CD4-positive, alpha-beta T cell treated with Interleukin-17A for 1 hour (primary cell): ENCODE measurements around the gene EIF4A2.
"Not testable (repeated sequence)": the region's sequence is repeated elsewhere in the genome, so short reads cannot be mapped to it uniquely, and the experiment has no call there.

ENCODE experiments used
- DNase-seq: peaks from one replicate; pipeline ENCODE4 v3.0.0-alpha.2; 2020

Gene EIF4A2

GRCh38 chr3:186821429-186822387 lies 38.3 kb downstream of the EIF4A2 start:
- peak; percentile 67 for DNase-seq

DNA sequence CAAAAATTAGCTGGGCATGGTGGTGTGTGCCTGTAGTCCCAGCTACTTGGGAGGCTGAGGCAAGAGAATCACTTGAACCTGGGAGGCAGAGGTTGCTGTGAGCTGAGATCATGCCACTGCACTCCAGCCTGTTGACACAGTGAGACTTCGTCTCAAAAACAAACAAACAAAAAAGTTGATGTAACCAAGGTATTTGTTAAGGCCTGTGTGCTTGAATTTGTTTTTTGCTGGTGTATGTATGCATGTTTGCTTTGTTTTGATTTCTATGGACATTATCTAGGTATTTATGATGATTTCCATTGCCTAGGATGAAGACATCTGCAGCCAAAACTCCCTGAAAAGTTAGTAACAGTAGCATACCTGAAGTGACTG lies 39.0 kb downstream of the EIF4A2 start:
- not testable (repeated sequence) for DNase-seq

DNA sequence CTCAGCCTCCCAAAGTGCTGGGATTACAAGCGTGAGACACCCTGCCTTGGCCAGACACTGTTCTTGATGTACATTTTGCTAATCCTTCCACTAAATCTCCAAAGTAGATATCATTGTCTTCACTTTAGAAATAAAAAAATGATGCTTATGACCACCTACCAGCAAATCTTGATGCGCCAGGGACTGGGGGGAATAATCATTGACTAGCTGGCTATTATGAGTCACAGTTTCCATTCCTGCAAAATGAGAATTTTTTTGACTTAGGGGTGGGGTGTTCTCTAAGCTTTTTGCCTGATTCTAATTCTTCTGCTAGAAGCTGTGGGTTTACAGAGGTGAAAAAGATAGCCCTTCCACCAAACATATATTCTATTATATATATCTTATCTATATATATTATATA lies 40.0 kb downstream of the EIF4A2 start:
- no peak for DNase-seq

GRCh38 chr3:186824430-186825139 lies 41.2 kb downstream of the EIF4A2 start:
- no peak for DNase-seq

DNA sequence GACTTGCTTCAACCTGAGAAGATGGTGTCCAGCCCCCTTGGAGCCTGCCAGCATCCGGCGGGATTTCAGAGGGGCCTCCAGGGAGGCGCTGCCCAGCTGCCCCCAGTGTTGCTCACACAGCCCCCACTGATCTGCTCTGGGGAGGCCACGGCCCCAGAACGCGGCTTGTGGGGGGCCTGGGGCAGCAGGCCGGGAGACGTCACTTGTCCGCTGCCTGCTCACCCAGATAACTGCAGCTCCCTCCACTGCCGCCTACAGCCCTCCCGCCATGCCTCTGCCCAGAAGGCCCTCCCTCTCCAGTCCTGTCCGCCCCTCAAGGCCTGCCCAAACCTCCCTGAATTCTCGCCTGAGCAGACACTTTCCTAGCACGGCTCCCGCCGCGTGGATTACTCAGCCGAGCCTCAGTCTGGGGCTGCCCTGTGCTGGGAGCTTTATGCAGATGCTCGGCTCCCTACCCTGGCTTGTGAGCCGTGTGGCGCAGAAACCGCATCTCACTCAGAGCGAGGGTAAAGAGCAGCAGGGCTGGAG lies 42.0 kb downstream of the EIF4A2 start:
- peak; percentile 7 for DNase-seq

DNA sequence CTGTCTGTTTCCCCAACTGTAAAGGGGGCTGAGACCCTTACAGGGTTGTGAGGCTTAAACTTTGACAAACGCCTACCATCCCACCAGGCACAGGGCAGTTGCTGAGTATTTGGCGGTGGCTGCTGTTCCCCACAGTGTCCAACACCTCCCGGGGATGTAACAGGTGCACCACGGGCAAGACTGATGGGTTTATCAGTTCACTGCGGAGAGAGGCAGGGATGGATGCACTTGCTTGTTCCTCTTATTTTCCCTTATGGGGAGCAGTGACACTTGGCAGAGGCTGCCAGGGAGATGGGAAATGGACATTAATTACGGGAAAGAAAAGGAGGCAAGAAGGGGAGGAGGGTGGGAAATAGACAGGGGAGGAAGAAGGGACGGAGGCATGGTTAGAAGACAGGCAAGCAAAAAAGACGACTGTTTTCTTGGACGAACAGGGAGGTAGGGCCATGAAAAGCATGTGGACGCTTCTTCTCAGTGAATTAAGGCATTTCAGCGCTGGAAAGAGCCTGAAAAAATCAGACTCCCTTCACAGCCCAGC lies 42.6 kb downstream of the EIF4A2 start:
- DNase-seq: no peak

- DNase-seq: peak; percentile 23
Observed at GRCh38 chr3:186826410-186826975, 43.1 kb downstream of the EIF4A2 start.

DNA sequence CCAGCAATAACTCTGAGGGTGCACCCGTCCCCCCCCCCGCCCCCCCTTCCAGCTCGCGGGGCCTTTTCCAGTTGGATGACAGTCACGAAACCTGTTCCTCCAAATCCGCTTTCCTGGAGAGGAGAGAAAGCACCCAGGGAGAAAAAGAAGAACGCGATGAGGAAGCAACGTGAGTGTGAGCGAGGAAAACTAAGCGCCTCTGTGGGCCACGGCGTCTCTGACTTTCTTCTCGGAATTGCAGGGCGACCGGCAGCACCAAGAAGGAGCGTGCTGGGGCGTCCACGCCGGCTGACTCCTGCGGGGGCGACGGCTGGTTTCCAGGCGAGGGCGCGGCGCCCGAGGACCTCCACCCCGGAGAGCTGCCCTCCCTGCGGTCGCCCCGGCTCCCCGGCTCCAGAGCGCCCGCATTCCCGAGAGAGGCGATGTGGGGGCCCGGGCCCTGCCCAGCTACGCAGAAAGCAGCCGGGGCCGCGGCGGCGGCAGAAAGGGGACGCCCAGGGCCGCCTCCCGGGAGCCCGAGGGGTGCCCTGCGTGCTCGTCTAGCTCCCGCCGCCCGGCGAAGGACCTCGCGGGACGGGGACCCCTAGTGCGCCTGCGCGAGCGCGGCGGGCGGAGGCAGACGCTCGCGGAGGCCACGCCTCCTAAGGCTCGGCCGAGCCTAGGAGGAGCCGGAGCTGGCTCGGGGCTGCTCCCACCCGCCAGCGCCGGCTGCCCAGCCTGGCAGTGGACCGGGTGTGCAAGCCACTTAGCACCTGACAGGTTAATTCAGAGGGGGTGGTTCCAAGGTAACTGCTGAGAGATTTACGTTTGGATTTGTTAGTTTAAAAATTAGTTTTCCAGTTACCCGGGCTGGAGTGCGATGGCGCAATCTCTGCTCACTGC lies 43.8 kb downstream of the EIF4A2 start:
- peak; percentile 88 for DNase-seq

GRCh38 chr3:186828340-186828739 lies 45.0 kb downstream of the EIF4A2 start:
- DNase-seq: no peak

GRCh38 chr3:186831798-186832197 lies 48.4 kb downstream of the EIF4A2 start:
- no peak for DNase-seq

DNA sequence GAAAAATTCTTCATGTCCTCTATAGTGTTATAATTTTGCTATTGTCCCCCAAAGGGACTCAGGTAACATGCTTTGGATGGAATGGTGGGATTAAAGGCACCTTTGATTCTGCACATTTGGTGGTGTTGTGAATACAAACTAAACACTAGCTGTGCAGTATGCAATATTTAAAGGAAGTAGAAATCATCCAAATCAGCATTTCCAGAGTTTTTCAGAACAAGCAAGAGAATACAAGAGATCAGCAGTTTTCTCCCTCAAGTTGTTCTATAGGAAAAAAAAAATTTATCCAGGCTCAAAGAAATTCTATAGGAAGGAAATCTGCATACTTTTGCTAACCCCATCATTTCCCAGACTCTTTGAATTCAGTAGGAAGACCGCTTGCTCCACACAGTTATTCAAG lies 48.9 kb downstream of the EIF4A2 start:
- DNase-seq: no peak
